Measurements from ENCODE around the gene USP53. TPM values are rescaled to one million over a fixed set of nuclear protein-coding genes. Genes with fewer than 3 reads are reported as not detected.
"Not testable (repeated sequence)": the region's sequence is repeated elsewhere in the genome, so short reads cannot be mapped to it uniquely, and the experiment has no call there.

USP53 gene
- total RNA-seq, 1 experiment from 2014 or later: 31.0 TPM

- no peak overlapping the region for H3K4me3 Mint-ChIP-seq (ENCODE audit: low read depth, unreplicated experiment)
- H3K36me3 Mint-ChIP-seq (ENCODE audit: insufficient read depth, unreplicated experiment): no peaks in the 10 kb centered on the region
- CTCF ChIA-PET: interaction anchor here (0.6 kb wide), 1 partner anchor 1120 kb away, joined by 3 read pairs; no protein-coding TSS in a partner anchor
- no TSS peak for BruUV-seq (replicated peaks)
- no peak for DNase-seq
- H3K9me3 Mint-ChIP-seq (ENCODE audit: low read depth, unreplicated experiment): no peaks in the 10 kb centered on the region
- intact Hi-C loops (cut with micrococcal nuclease; ENCODE audit: unreplicated experiment): no loop called here
- H3K27ac Mint-ChIP-seq (ENCODE audit: unreplicated experiment): no peak overlapping the region
- no peaks in the 10 kb centered on the region for H3K27me3 Mint-ChIP-seq (ENCODE audit: unreplicated experiment)
- H3K4me1 Mint-ChIP-seq (ENCODE audit: low read depth, unreplicated experiment): no peaks in the 10 kb centered on the region
- no peak for TF ChIP-seq CTCF (IDR thresholded peaks at IDR 0.05; ENCODE audit: unreplicated experiment)
Observed at GRCh38 chr4:119328695-119329094, 116.2 kb downstream of the USP53 start.

GRCh38 chr4:119329835-119330620 is 117.5 kb downstream of the USP53 start:
- Mint-ChIP-seq H3K4me1 (ENCODE audit: low read depth, unreplicated experiment) (no peaks in the 10 kb centered on the region), H3K9me3 (ENCODE audit: low read depth, unreplicated experiment) (no peaks in the 10 kb centered on the region), H3K27ac (ENCODE audit: unreplicated experiment) (no peak overlapping the region), H3K27me3 (ENCODE audit: unreplicated experiment) (no peaks in the 10 kb centered on the region), H3K4me3 (ENCODE audit: low read depth, unreplicated experiment) (no peak overlapping the region), H3K36me3 (ENCODE audit: insufficient read depth, unreplicated experiment) (no peaks in the 10 kb centered on the region)
- CTCF ChIA-PET: no interaction called here
- no TSS peak for BruUV-seq (replicated peaks)
- intact Hi-C loops (cut with micrococcal nuclease; ENCODE audit: unreplicated experiment): no loop called here
- no peak for TF ChIP-seq CTCF (IDR thresholded peaks at IDR 0.05; ENCODE audit: unreplicated experiment)
- DNase-seq: no peak

GRCh38 chr4:119336332-119336979 is 123.9 kb downstream of the USP53 start:
- H3K4me3 Mint-ChIP-seq (ENCODE audit: low read depth, unreplicated experiment); DNase-seq; H3K9me3 Mint-ChIP-seq (ENCODE audit: low read depth, unreplicated experiment); H3K27me3 Mint-ChIP-seq (ENCODE audit: unreplicated experiment); CTCF ChIA-PET; H3K27ac Mint-ChIP-seq (ENCODE audit: unreplicated experiment); BruUV-seq (replicated peaks); H3K36me3 Mint-ChIP-seq (ENCODE audit: insufficient read depth, unreplicated experiment); intact Hi-C loops (cut with micrococcal nuclease; ENCODE audit: unreplicated experiment): not testable (repeated sequence)
- H3K4me1 Mint-ChIP-seq (ENCODE audit: low read depth, unreplicated experiment): peaks cover 15% of the 10 kb centered on the region

GRCh38 chr4:119337010-119337409 is 124.5 kb downstream of the USP53 start:
- Mint-ChIP-seq H3K27ac (ENCODE audit: unreplicated experiment) (no peak overlapping the region), H3K9me3 (ENCODE audit: low read depth, unreplicated experiment) (no peaks in the 10 kb centered on the region), H3K4me3 (ENCODE audit: low read depth, unreplicated experiment) (no peak overlapping the region), H3K27me3 (ENCODE audit: unreplicated experiment) (no peaks in the 10 kb centered on the region), H3K36me3 (ENCODE audit: insufficient read depth, unreplicated experiment) (no peaks in the 10 kb centered on the region), H3K4me1 (ENCODE audit: low read depth, unreplicated experiment) (peaks cover 15% of the 10 kb centered on the region)
- CTCF ChIA-PET: no interaction called here
- no TSS peak for BruUV-seq (replicated peaks)
- DNase-seq: no peak
- no peak for TF ChIP-seq CTCF (IDR thresholded peaks at IDR 0.05; ENCODE audit: unreplicated experiment)
- intact Hi-C loops (cut with micrococcal nuclease; ENCODE audit: unreplicated experiment): no loop called here

- H3K4me1 Mint-ChIP-seq (ENCODE audit: low read depth, unreplicated experiment): peaks cover 15% of the 10 kb centered on the region
- not testable (repeated sequence) for BruUV-seq (replicated peaks); DNase-seq
Observed at GRCh38 chr4:119339895-119340294, 127.4 kb downstream of the USP53 start.

GRCh38 chr4:119343293-119343692 is 130.8 kb downstream of the USP53 start:
- H3K27me3 Mint-ChIP-seq (ENCODE audit: unreplicated experiment); H3K9me3 Mint-ChIP-seq (ENCODE audit: low read depth, unreplicated experiment); H3K36me3 Mint-ChIP-seq (ENCODE audit: insufficient read depth, unreplicated experiment); intact Hi-C loops (cut with micrococcal nuclease; ENCODE audit: unreplicated experiment); H3K27ac Mint-ChIP-seq (ENCODE audit: unreplicated experiment); CTCF ChIA-PET; H3K4me3 Mint-ChIP-seq (ENCODE audit: low read depth, unreplicated experiment); H3K4me1 Mint-ChIP-seq (ENCODE audit: low read depth, unreplicated experiment); DNase-seq; BruUV-seq (replicated peaks): not testable (repeated sequence)

More at GRCh38 chr4:119339895-119340294, 127.4 kb downstream of the USP53 start:
- H3K27me3 Mint-ChIP-seq (ENCODE audit: unreplicated experiment); intact Hi-C loops (cut with micrococcal nuclease; ENCODE audit: unreplicated experiment); H3K36me3 Mint-ChIP-seq (ENCODE audit: insufficient read depth, unreplicated experiment); CTCF ChIA-PET; H3K4me3 Mint-ChIP-seq (ENCODE audit: low read depth, unreplicated experiment); H3K27ac Mint-ChIP-seq (ENCODE audit: unreplicated experiment); H3K9me3 Mint-ChIP-seq (ENCODE audit: low read depth, unreplicated experiment): not testable (repeated sequence)
